ENCODE results near the gene GBP6. TPM values are rescaled to one million over a fixed set of nuclear protein-coding genes. Genes with fewer than 3 reads are reported as not detected.

GBP6 gene
- total and polyA plus RNA-seq, 2 donors (not counting 1 experiment from before 2014, with no cell fraction given): 0.12 TPM; not detected in 1

- Mint-ChIP-seq H3K4me3 (no peak overlapping the region), H3K27ac (no peak overlapping the region), H3K27me3 (no peaks in the 10 kb centered on the region), H3K9me3 (ENCODE audit: insufficient read depth) (peaks cover 4% of the 10 kb centered on the region), H3K4me1 (no peaks in the 10 kb centered on the region)
- POLR2A ChIA-PET: no interaction called here
- no peak overlapping the region for H3K9ac ChIP-seq (ENCODE audit: low read length)
- H4K20me1 ChIP-seq (ENCODE audit: control insufficient read depth, insufficient read depth, low read length, poor library complexity, severe bottlenecking): no peaks in the 10 kb centered on the region
- no peaks in the 10 kb centered on the region for H3K79me2 ChIP-seq (ENCODE audit: control insufficient read depth, insufficient read depth, low read length)
- no peak overlapping the region for H3K4me2 ChIP-seq (replicated peaks; ENCODE audit: low read depth, low read length, poor library complexity, severe bottlenecking)
- H3K27ac ChIP-seq (ENCODE audit: low read length in 2 of 2): no peak overlapping the region
- no peaks in the 10 kb centered on the region for H3K27me3 ChIP-seq (replicated peaks in 1 of 4; ENCODE audit: control extremely low read depth in 1 of 4, control insufficient read depth in 3 of 4, insufficient read depth in 4 of 4, low read length in 3 of 4)
- no peak overlapping the region for H2AFZ ChIP-seq (ENCODE audit: insufficient read depth, low read depth, low read length, poor library complexity, severe bottlenecking)
- no peak overlapping the region for H3K4me3 ChIP-seq (ENCODE audit: control extremely low read depth in 1 of 5, extremely low read depth in 1 of 5, insufficient read depth in 1 of 5, low read depth in 2 of 5, low read length in 4 of 5)
- H3K9me3 ChIP-seq (ENCODE audit: control extremely low read depth in 1 of 3, control insufficient read depth in 2 of 3, insufficient read depth in 1 of 3, low read length in 2 of 3): peaks cover 0 to 8% (median 2%) of the 10 kb centered on the region in 3 donors
- CTCF ChIA-PET: no interaction called here
- ATAC-seq (ENCODE audit: low read depth) (no peak), DNase-seq (no peak)
- no CpG with 5 or more reads among the region's 2 CpGs for WGBS (ENCODE audit: insufficient coverage)
- intact Hi-C loops (cut with micrococcal nuclease): no loop called here
- no peaks in the 10 kb centered on the region for H3K36me3 ChIP-seq (replicated peaks in 1 of 2; ENCODE audit: control extremely low read depth in 1 of 2, control insufficient read depth in 1 of 2, extremely low read depth in 1 of 2, insufficient read depth in 2 of 2, low read length in 1 of 2)
- no peaks in the 10 kb centered on the region for H3K4me1 ChIP-seq (ENCODE audit: control insufficient read depth in 2 of 2, insufficient read depth in 2 of 2, low read length in 2 of 2)
- TF ChIP-seq EZH2 (IDR thresholded peaks at IDR 0.05; ENCODE audit: borderline replicate concordance, insufficient read depth, low read depth, low read length, poor library complexity, severe bottlenecking): no peak
These were observed 26.8 kb downstream of the GBP6 start for GRCh38 chr1:89390707-89391106.

DNA sequence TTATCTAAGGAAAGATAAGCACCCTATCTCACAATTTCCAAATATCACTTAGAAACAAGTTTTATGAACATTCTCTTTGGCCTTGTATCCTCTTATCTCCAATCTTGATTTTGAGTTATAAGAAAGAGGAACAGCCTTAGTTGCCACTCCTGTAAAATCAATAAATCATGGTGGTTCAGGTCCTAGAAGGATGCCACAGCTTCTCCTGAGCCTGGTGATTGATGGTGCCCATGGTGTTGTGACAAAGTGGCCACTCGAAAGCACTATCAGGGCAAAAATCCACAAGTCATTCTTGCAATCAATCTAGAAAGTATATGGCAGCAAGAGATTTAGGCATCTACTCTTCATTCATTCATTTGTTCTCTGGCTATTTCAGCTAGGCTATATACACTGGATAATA is 27.8 kb downstream of the GBP6 start:
- CTCF ChIA-PET: no interaction called here
- H3K4me1 ChIP-seq (ENCODE audit: control insufficient read depth in 2 of 2, insufficient read depth in 2 of 2, low read length in 2 of 2): no peaks in the 10 kb centered on the region
- H3K9me3 ChIP-seq (ENCODE audit: control extremely low read depth in 1 of 3, control insufficient read depth in 2 of 3, insufficient read depth in 1 of 3, low read length in 2 of 3): peaks cover 0 to 8% (median 2%) of the 10 kb centered on the region in 3 donors
- no peak overlapping the region for H3K27ac Mint-ChIP-seq
- DNase-seq (no peak), ATAC-seq (ENCODE audit: low read depth) (no peak)
- no peaks in the 10 kb centered on the region for H3K27me3 ChIP-seq (replicated peaks in 1 of 4; ENCODE audit: control extremely low read depth in 1 of 4, control insufficient read depth in 3 of 4, insufficient read depth in 4 of 4, low read length in 3 of 4)
- no peaks in the 10 kb centered on the region for H3K36me3 ChIP-seq (replicated peaks in 1 of 2; ENCODE audit: control extremely low read depth in 1 of 2, control insufficient read depth in 1 of 2, extremely low read depth in 1 of 2, insufficient read depth in 2 of 2, low read length in 1 of 2)
- H3K9me3 Mint-ChIP-seq (ENCODE audit: insufficient read depth): peaks cover 4% of the 10 kb centered on the region
- POLR2A ChIA-PET: no interaction called here
- H2AFZ ChIP-seq (ENCODE audit: insufficient read depth, low read depth, low read length, poor library complexity, severe bottlenecking): no peak overlapping the region
- no peak overlapping the region for H3K4me3 ChIP-seq (ENCODE audit: control extremely low read depth in 1 of 5, extremely low read depth in 1 of 5, insufficient read depth in 1 of 5, low read depth in 2 of 5, low read length in 4 of 5)
- H4K20me1 ChIP-seq (ENCODE audit: control insufficient read depth, insufficient read depth, low read length, poor library complexity, severe bottlenecking): no peaks in the 10 kb centered on the region
- TF ChIP-seq EZH2 (IDR thresholded peaks at IDR 0.05; ENCODE audit: borderline replicate concordance, insufficient read depth, low read depth, low read length, poor library complexity, severe bottlenecking): no peak
- TF ChIP-seq, protein P1, sequence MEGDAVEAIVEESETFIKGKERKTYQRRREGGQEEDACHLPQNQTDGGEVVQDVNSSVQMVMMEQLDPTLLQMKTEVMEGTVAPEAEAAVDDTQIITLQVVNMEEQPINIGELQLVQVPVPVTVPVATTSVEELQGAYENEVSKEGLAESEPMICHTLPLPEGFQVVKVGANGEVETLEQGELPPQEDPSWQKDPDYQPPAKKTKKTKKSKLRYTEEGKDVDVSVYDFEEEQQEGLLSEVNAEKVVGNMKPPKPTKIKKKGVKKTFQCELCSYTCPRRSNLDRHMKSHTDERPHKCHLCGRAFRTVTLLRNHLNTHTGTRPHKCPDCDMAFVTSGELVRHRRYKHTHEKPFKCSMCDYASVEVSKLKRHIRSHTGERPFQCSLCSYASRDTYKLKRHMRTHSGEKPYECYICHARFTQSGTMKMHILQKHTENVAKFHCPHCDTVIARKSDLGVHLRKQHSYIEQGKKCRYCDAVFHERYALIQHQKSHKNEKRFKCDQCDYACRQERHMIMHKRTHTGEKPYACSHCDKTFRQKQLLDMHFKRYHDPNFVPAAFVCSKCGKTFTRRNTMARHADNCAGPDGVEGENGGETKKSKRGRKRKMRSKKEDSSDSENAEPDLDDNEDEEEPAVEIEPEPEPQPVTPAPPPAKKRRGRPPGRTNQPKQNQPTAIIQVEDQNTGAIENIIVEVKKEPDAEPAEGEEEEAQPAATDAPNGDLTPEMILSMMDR (IDR thresholded peaks at IDR 0.05): no peak
- H3K9ac ChIP-seq (ENCODE audit: low read length): no peak overlapping the region
- H3K27me3 Mint-ChIP-seq: no peaks in the 10 kb centered on the region
- H3K4me1 Mint-ChIP-seq: no peaks in the 10 kb centered on the region
- no peak overlapping the region for H3K4me3 Mint-ChIP-seq
- no CpG with 5 or more reads among the region's 1 CpG for WGBS (ENCODE audit: insufficient coverage)
- no peaks in the 10 kb centered on the region for H3K79me2 ChIP-seq (ENCODE audit: control insufficient read depth, insufficient read depth, low read length)
- no peak overlapping the region for H3K27ac ChIP-seq (ENCODE audit: low read length in 2 of 2)
- H3K4me2 ChIP-seq (replicated peaks; ENCODE audit: low read depth, low read length, poor library complexity, severe bottlenecking): no peak overlapping the region
- intact Hi-C loops (cut with micrococcal nuclease): no loop called here

Measured in B cell (primary cell).